GM12878 (cell line): ENCODE measurements around the gene RAB44. TPM values are rescaled to one million over a fixed set of nuclear protein-coding genes. Genes with fewer than 3 reads are reported as not detected.

ENCODE experiments used
- ATAC-seq: fragments of 200-7000 bp; cut with Tn5 transposase; 3 replicates; pipeline ENCODE4 v1.9.1; 2020; ENCODE audit warnings: mild to moderate bottlenecking, moderate library complexity
- BruUV-seq: library from RNA; stranded (reverse); fragments of 400-500 nt; replicated peaks from 2 replicates; lab custom pipeline; 2021; lab: Mats Ljungman, UMichigan
- CTCF ChIA-PET: fragments of 300-600 bp; sonication (Branson Sonifier 250); formaldehyde crosslinking; extraction: SDS; loops from one replicate; lab custom pipeline; 2021; ENCODE audit warnings: inconsistent platforms; lab: Yijun Ruan, JAX
- POLR2A ChIA-PET: fragments of 350-600 bp; formaldehyde crosslinking; extraction: SDS; loops from one replicate; lab custom pipeline; 2021; ENCODE audit warnings: inconsistent platforms; lab: Charles Lee
- RAD21 ChIA-PET: fragments of 300-600 bp; sonication (Branson Sonifier 250); formaldehyde crosslinking; loops from one replicate; lab custom pipeline; 2023; ENCODE audit warnings: antibody characterized with exemption; ENCODE audit not compliant: unreplicated experiment; lab: Charles Lee
- SMC1A ChIA-PET: fragments of 300-600 bp; sonication (Branson Sonifier 250); formaldehyde crosslinking; loops from one replicate; lab custom pipeline; 2023; ENCODE audit not compliant: unreplicated experiment, uncharacterized antibody; lab: Charles Lee
- DNase-seq: peaks from one replicate; pipeline ENCODE4 v3.0.0-alpha.2; 2011; ENCODE audit warnings: low read depth, low spot score
- FAIRE-seq: peaks from 3 replicates; lab custom pipeline; 2011; peaks lifted over from hg19 to GRCh38; lab: Jason Lieb, UNC
- H2AFZ ChIP-seq: 2 replicates; pipeline ENCODE4 v1.6.0; 2011; ENCODE audit warnings: low read depth, low read length, control low read depth; ENCODE audit not compliant: control insufficient read depth
- H3K27ac ChIP-seq: 2 replicates; pipeline ENCODE4 v1.5.1; 2011; ENCODE audit warnings: control low read depth; ENCODE audit not compliant: control insufficient read depth, insufficient read depth
- H3K27me3 ChIP-seq, 2 experiments: replicated peaks in 1 of 2; 2 replicates each; pipeline versions ENCODE4 v1.6.0 to v1.6.1; 2011; ENCODE audit warnings: low read length in 1 of 2; ENCODE audit not compliant: control insufficient read depth in 2 of 2, insufficient read depth in 2 of 2
- H3K36me3 ChIP-seq, 2 experiments: 2 replicates each; pipeline ENCODE4 v1.5.1; 2011; ENCODE audit warnings: low read length in 1 of 2; ENCODE audit not compliant: control insufficient read depth in 2 of 2, insufficient read depth in 2 of 2
- H3K4me1 ChIP-seq: 2 replicates; pipeline ENCODE4 v1.6.1; 2011; ENCODE audit warnings: mild to moderate bottlenecking, low read length, moderate library complexity, mixed read lengths; ENCODE audit not compliant: control insufficient read depth, insufficient read depth
- H3K4me2 ChIP-seq: 2 replicates; pipeline ENCODE4 v1.6.0; 2011; ENCODE audit warnings: control low read depth; ENCODE audit not compliant: control insufficient read depth, insufficient read depth
- H3K4me3 ChIP-seq: fragments of 200-600 bp; sonication (generic); 2 replicates; pipeline ENCODE4 v1.5.1; 2016
- H3K79me2 ChIP-seq: 2 replicates; pipeline ENCODE4 v1.6.0; 2011; ENCODE audit warnings: low read length; ENCODE audit not compliant: control insufficient read depth, insufficient read depth
- H3K9ac ChIP-seq: 2 replicates; pipeline ENCODE4 v1.8.0; 2011; ENCODE audit warnings: low read length, control low read depth, mixed read lengths; ENCODE audit not compliant: control insufficient read depth, insufficient read depth
- H3K9me3 ChIP-seq: replicated peaks from 3 replicates; pipeline ENCODE4 v1.5.1; 2011; ENCODE audit warnings: mild to moderate bottlenecking, low read length; ENCODE audit not compliant: control insufficient read depth, insufficient read depth
- H4K20me1 ChIP-seq: 2 replicates; pipeline ENCODE4 v1.6.0; 2011; ENCODE audit not compliant: control insufficient read depth, insufficient read depth
- ASH2L ChIP-seq: fragments of 300-600, 200-600 bp; sonication (generic); IDR thresholded peaks from 2 replicates; pipeline ENCODE4 v1.6.1; 2017; ENCODE audit warnings: low read depth, mild to moderate bottlenecking, borderline replicate concordance
- BRCA1 ChIP-seq: IDR thresholded peaks from 2 replicates; pipeline ENCODE4 v1.6.1; 2011; ENCODE audit warnings: low read depth, low read length, improper control_type of control experiment
- CREB1 ChIP-seq: IDR thresholded peaks from 2 replicates; pipeline ENCODE4 v1.6.1; 2012; ENCODE audit warnings: low read depth, mild to moderate bottlenecking, inconsistent platforms
- EED ChIP-seq: sonication (generic); IDR thresholded peaks from 2 replicates; pipeline ENCODE4 v1.6.1; 2016; ENCODE audit warnings: antibody characterized with exemption, low read depth
- FOS ChIP-seq: IDR thresholded peaks from 3 replicates; pipeline ENCODE4 v1.6.1; 2011; ENCODE audit warnings: borderline replicate concordance; ENCODE audit not compliant: insufficient read length; ENCODE audit errors: extremely low read depth
- IKZF1 ChIP-seq: fragments of 450-650 bp; conservative IDR thresholded peaks from 2 replicates; pipeline ENCODE4 v1.6.1; 2017; ENCODE audit warnings: antibody characterized with exemption, mild to moderate bottlenecking
- NBN ChIP-seq: fragments of 450-650 bp; IDR thresholded peaks from 2 replicates; pipeline ENCODE4 v1.6.1; 2016
- PAX8 ChIP-seq: fragments of 450-650 bp; IDR thresholded peaks from 2 replicates; pipeline ENCODE4 v1.6.1; 2017; ENCODE audit warnings: mild to moderate bottlenecking, moderate library complexity
- PBX3 ChIP-seq: IDR thresholded peaks from 2 replicates; pipeline ENCODE4 v1.6.1; 2011; ENCODE audit warnings: mild to moderate bottlenecking, low read depth, low read length, moderate library complexity; ENCODE audit not compliant: insufficient replicate concordance
- RELB ChIP-seq: fragments of 450-650 bp; IDR thresholded peaks from 2 replicates; pipeline ENCODE4 v1.6.1; 2017; ENCODE audit warnings: low read depth, mild to moderate bottlenecking, moderate library complexity
- RFX5 ChIP-seq: IDR thresholded peaks from 2 replicates; pipeline ENCODE4 v1.6.1; 2011; ENCODE audit warnings: low read depth, low read length, improper control_type of control experiment
- SKIL ChIP-seq: fragments of 450-650 bp; IDR thresholded peaks from 2 replicates; pipeline ENCODE4 v1.6.1; 2017; ENCODE audit warnings: mild to moderate bottlenecking, low read depth, inconsistent platforms; ENCODE audit not compliant: poor library complexity, severe bottlenecking
- SREBF1 ChIP-seq: IDR thresholded peaks from 2 replicates; pipeline ENCODE4 v1.6.1; 2012; ENCODE audit warnings: mild to moderate bottlenecking, low read length
- SREBF2 ChIP-seq: IDR thresholded peaks from 2 replicates; pipeline ENCODE4 v1.6.1; 2012; ENCODE audit warnings: mild to moderate bottlenecking, low read length
- SRF ChIP-seq, 2 experiments: IDR thresholded peaks; 2 replicates each; pipeline ENCODE4 v1.6.1; 2011; ENCODE audit warnings: low read depth in 2 of 2, low read length in 2 of 2, mild to moderate bottlenecking in 1 of 2, moderate library complexity in 1 of 2
- TCF12 ChIP-seq: IDR thresholded peaks from 2 replicates; pipeline ENCODE4 v1.6.1; 2011; ENCODE audit warnings: low read depth, mild to moderate bottlenecking, low read length
- YY1 ChIP-seq: IDR thresholded peaks from 2 replicates; pipeline ENCODE4 v1.6.1; 2011; ENCODE audit warnings: low read depth, mild to moderate bottlenecking, low read length
- ZNF384 ChIP-seq: IDR thresholded peaks from 2 replicates; pipeline ENCODE4 v1.6.1; 2012; ENCODE audit warnings: low read depth, mild to moderate bottlenecking, low read length, improper control_type of control experiment, borderline replicate concordance
- WGBS: methylation state at CpG from one replicate; pipeline ENCODE4 v1.1.6; 2016; ENCODE audit warnings: low lambda C conversion rate; ENCODE audit not compliant: insufficient replicate concordance, insufficient coverage; ENCODE audit errors: missing lambda C conversion rate; 5-methylcytosine and 5-hydroxymethylcytosine counted together
- in situ Hi-C: fragments of 300-500 bp; cut with MboI; formaldehyde crosslinking; loops from 9 replicates; pipeline ENCODE4 v1.14.3; 2018; ENCODE audit warnings: mixed read lengths
- intact Hi-C: fragments of 100-400 bp; cut with micrococcal nuclease; formaldehyde crosslinking; loops from one replicate; pipeline ENCODE4 v1.14.2; 2022; ENCODE audit not compliant: unreplicated experiment
- polyA plus RNA-seq, 11 experiments: library from polyadenylated mRNA; depleted of rRNA in 4 of 11; unstranded in 6 of 11; stranded (reverse) in 5 of 11; fragments of >200 nt; fragmentation: Nextera tagmentation in 4 of 11; fragmentation: Illumina TruSeq in 1 of 11; extraction: Ambion mirVana in 4 of 11; extraction: Trizol in 1 of 11; gene quantifications; 1 replicate in 1 of 11; 2 replicates in 10 of 11; pipeline versions ENCODE4 v1.2.1 to v1.2.3, GENCODE V29; 2011 to 2016; ENCODE audit warnings: inconsistent platforms in 2 of 11, missing spikeins in 2 of 11, low read depth in 1 of 11
- total RNA-seq, 4 experiments: library from RNA; depleted of rRNA in 3 of 4; stranded (reverse); fragments of >200 nt in 3 of 4; fragmentation: Illumina TruSeq in 1 of 4; extraction: Trizol in 1 of 4; gene quantifications; 2 replicates each; pipeline versions ENCODE4 v1.2.1 to v1.2.3, GENCODE V29; 2013 to 2021

RAB44 gene
- total and polyA plus RNA-seq, 10 of the 15 experiments (the other 5 are each of a cell fraction or from before 2014, with no cell fraction given): 0.01 to 0.08 (median 0.05) TPM; not detected in 2

- no peak for TF ChIP-seq ZNF384
- no peak for TF ChIP-seq SREBF1
- no peak for TF ChIP-seq BRCA1
- no peak for TF ChIP-seq PAX8
- no peak for TF ChIP-seq SREBF2
These were observed 44.5 kb downstream of the RAB44 start (continued) for GRCh38 chr6:36742146-36742545.

- Histone ChIP-seq H4K20me1 (no peaks in the 10 kb centered on the region), H3K4me2 (no peak overlapping the region), H3K9ac (no peak overlapping the region), H3K4me3 (no peak overlapping the region), H3K9me3 (no peaks in the 10 kb centered on the region), H3K4me1 (no peaks in the 10 kb centered on the region), H3K27ac (no peak overlapping the region), H3K27me3 (no peaks in the 10 kb centered on the region), H3K79me2 (no peaks in the 10 kb centered on the region), H2AFZ (no peak overlapping the region), H3K36me3 (no peaks in the 10 kb centered on the region; a peak in 1 of 4 replicates)
- 79% methylated on average over 5 of the region's 5 CpGs for WGBS
- no TSS peak for BruUV-seq
- FAIRE-seq (no peak), DNase-seq (no peak), ATAC-seq (no peak)
- POLR2A ChIA-PET: no interaction called here
- RAD21 ChIA-PET: no interaction called here
- in situ Hi-C loops: no loop called here
- intact Hi-C loops: no loop called here
- CTCF ChIA-PET: no interaction called here
- SMC1A ChIA-PET: no interaction called here
- TF ChIP-seq RFX5: no peak
- no peak for TF ChIP-seq ASH2L
- TF ChIP-seq SRF (IDR thresholded peaks at IDR 0.05; ENCODE audit: low read depth in 2 of 2, low read length in 2 of 2): no peak
- TF ChIP-seq YY1: no peak
- no peak for TF ChIP-seq IKZF1
- no peak for TF ChIP-seq SKIL
- no peak for TF ChIP-seq CREB1
- TF ChIP-seq PBX3: no peak
- no peak for TF ChIP-seq TCF12
- TF ChIP-seq RELB: no peak
- TF ChIP-seq NBN: no peak
- TF ChIP-seq EED: no peak
- no peak for TF ChIP-seq FOS
These were observed 45.4 kb downstream of the RAB44 start for GRCh38 chr6:36743032-36743431.
